ENCODE results near the gene DPP6. TPM values are rescaled to one million over a fixed set of nuclear protein-coding genes. Genes with fewer than 3 reads are reported as not detected.

Gene DPP6
- total RNA-seq, 1 donor from 2014 or later, result 0.39 TPM

- H3K27me3 ChIP-seq, result no peaks in the 10 kb centered on the region
- H3K9ac ChIP-seq, result no peak overlapping the region
- Mint-ChIP-seq H3K27me3 (ENCODE audit: insufficient read depth, low read depth) (peaks cover 2% of the 10 kb centered on the region), H3K4me3 (no peak overlapping the region), H3K9me3 (no peaks in the 10 kb centered on the region), H3K4me1 (no peaks in the 10 kb centered on the region), H3K36me3 (no peaks in the 10 kb centered on the region), H3K27ac (no peak overlapping the region)
- H3K9me3 ChIP-seq (ENCODE audit: low read depth), result no peaks in the 10 kb centered on the region
- H3K79me2 ChIP-seq (ENCODE audit: low read depth), result no peaks in the 10 kb centered on the region
- no peak for TF ChIP-seq EZH2 (IDR thresholded peaks at IDR 0.05)
- TF ChIP-seq, protein P1, sequence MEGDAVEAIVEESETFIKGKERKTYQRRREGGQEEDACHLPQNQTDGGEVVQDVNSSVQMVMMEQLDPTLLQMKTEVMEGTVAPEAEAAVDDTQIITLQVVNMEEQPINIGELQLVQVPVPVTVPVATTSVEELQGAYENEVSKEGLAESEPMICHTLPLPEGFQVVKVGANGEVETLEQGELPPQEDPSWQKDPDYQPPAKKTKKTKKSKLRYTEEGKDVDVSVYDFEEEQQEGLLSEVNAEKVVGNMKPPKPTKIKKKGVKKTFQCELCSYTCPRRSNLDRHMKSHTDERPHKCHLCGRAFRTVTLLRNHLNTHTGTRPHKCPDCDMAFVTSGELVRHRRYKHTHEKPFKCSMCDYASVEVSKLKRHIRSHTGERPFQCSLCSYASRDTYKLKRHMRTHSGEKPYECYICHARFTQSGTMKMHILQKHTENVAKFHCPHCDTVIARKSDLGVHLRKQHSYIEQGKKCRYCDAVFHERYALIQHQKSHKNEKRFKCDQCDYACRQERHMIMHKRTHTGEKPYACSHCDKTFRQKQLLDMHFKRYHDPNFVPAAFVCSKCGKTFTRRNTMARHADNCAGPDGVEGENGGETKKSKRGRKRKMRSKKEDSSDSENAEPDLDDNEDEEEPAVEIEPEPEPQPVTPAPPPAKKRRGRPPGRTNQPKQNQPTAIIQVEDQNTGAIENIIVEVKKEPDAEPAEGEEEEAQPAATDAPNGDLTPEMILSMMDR (IDR thresholded peaks at IDR 0.05), result no peak
- no peak for TF ChIP-seq EZH2phosphoT487 (IDR thresholded peaks at IDR 0.05)
- no peak for DNase-seq (ENCODE audit: low spot score)
- H4K20me1 ChIP-seq (ENCODE audit: low read depth), result no peaks in the 10 kb centered on the region
- H3K4me3 ChIP-seq, result no peak overlapping the region
- H2AFZ ChIP-seq (replicated peaks), result no peak overlapping the region
- no peaks in the 10 kb centered on the region for H3F3A ChIP-seq (ENCODE audit: low read depth)
- no peaks in the 10 kb centered on the region for H3K4me1 ChIP-seq
- H3K27ac ChIP-seq, result no peak overlapping the region
- no peak overlapping the region for H3K4me2 ChIP-seq
- H3K36me3 ChIP-seq, result no peaks in the 10 kb centered on the region
Observed at GRCh38 chr7:154255324-154255723, 203.1 kb downstream of the DPP6 start.

GRCh38 chr7:154256150-154256549, 204.0 kb downstream of the DPP6 start:
- H3K27ac ChIP-seq, result no peak overlapping the region
- H3K4me1 ChIP-seq, result no peaks in the 10 kb centered on the region
- H3F3A ChIP-seq (ENCODE audit: low read depth), result no peaks in the 10 kb centered on the region
- H3K4me3 Mint-ChIP-seq, result no peak overlapping the region
- H3K4me3 ChIP-seq, result no peak overlapping the region
- H3K4me1 Mint-ChIP-seq, result no peaks in the 10 kb centered on the region
- H3K27ac Mint-ChIP-seq, result no peak overlapping the region
- H3K9me3 Mint-ChIP-seq, result no peaks in the 10 kb centered on the region
- H4K20me1 ChIP-seq (ENCODE audit: low read depth), result no peaks in the 10 kb centered on the region
- no peak overlapping the region for H3K9ac ChIP-seq
- no peaks in the 10 kb centered on the region for H3K79me2 ChIP-seq (ENCODE audit: low read depth)
- H3K27me3 Mint-ChIP-seq (ENCODE audit: insufficient read depth, low read depth), result peaks cover 2% of the 10 kb centered on the region
- DNase-seq (ENCODE audit: low spot score), result no peak
- no peak overlapping the region for H3K4me2 ChIP-seq
- no peak overlapping the region for H2AFZ ChIP-seq (replicated peaks)
- H3K27me3 ChIP-seq, result no peaks in the 10 kb centered on the region
- no peaks in the 10 kb centered on the region for H3K36me3 Mint-ChIP-seq
- H3K36me3 ChIP-seq, result no peaks in the 10 kb centered on the region
- no peak for TF ChIP-seq EZH2 (IDR thresholded peaks at IDR 0.05)
- H3K9me3 ChIP-seq (ENCODE audit: low read depth), result no peaks in the 10 kb centered on the region

GRCh38 chr7:154259396-154259795, 207.2 kb downstream of the DPP6 start:
- Histone ChIP-seq H3F3A (ENCODE audit: low read depth) (no peaks in the 10 kb centered on the region), H3K4me3 (no peak overlapping the region), H3K27me3 (no peaks in the 10 kb centered on the region), H3K4me1 (no peaks in the 10 kb centered on the region), H3K79me2 (ENCODE audit: low read depth) (no peaks in the 10 kb centered on the region), H4K20me1 (ENCODE audit: low read depth) (no peaks in the 10 kb centered on the region), H3K27ac (no peak overlapping the region), H2AFZ (replicated peaks) (no peak overlapping the region), H3K9me3 (ENCODE audit: low read depth) (no peaks in the 10 kb centered on the region), H3K4me2 (no peak overlapping the region), H3K36me3 (no peaks in the 10 kb centered on the region), H3K9ac (no peak overlapping the region)
- no peak for DNase-seq (ENCODE audit: low spot score)
- Mint-ChIP-seq H3K9me3 (no peaks in the 10 kb centered on the region), H3K27ac (no peak overlapping the region), H3K27me3 (ENCODE audit: insufficient read depth, low read depth) (peaks cover 2% of the 10 kb centered on the region), H3K36me3 (no peaks in the 10 kb centered on the region), H3K4me3 (no peak overlapping the region), H3K4me1 (no peaks in the 10 kb centered on the region)
- TF ChIP-seq EZH2phosphoT487 (IDR thresholded peaks at IDR 0.05), result no peak
- TF ChIP-seq, protein P1 (IDR thresholded peaks at IDR 0.05), result no peak
- no peak for TF ChIP-seq EZH2 (IDR thresholded peaks at IDR 0.05)

- peak; percentile 29 for DNase-seq (ENCODE audit: low spot score)
- H3K27ac Mint-ChIP-seq, result no peak overlapping the region
- Histone ChIP-seq H3K36me3 (no peaks in the 10 kb centered on the region), H3K27ac (no peak overlapping the region), H3K79me2 (ENCODE audit: low read depth) (no peaks in the 10 kb centered on the region), H4K20me1 (ENCODE audit: low read depth) (no peaks in the 10 kb centered on the region), H3K9me3 (ENCODE audit: low read depth) (no peaks in the 10 kb centered on the region), H3K4me3 (no peak overlapping the region), H3K9ac (no peak overlapping the region), H3K27me3 (no peaks in the 10 kb centered on the region), H3K4me2 (no peak overlapping the region), H2AFZ (replicated peaks) (no peak overlapping the region), H3K4me1 (no peaks in the 10 kb centered on the region), H3F3A (ENCODE audit: low read depth) (no peaks in the 10 kb centered on the region)
- H3K4me1 Mint-ChIP-seq, result peaks cover 2% of the 10 kb centered on the region
- no peak overlapping the region for H3K4me3 Mint-ChIP-seq
- TF ChIP-seq, protein P1 (IDR thresholded peaks at IDR 0.05), result peak; percentile 22
- TF ChIP-seq EZH2 (IDR thresholded peaks at IDR 0.05), result no peak
- no peaks in the 10 kb centered on the region for H3K36me3 Mint-ChIP-seq
- no peaks in the 10 kb centered on the region for H3K9me3 Mint-ChIP-seq
- peaks cover 12% of the 10 kb centered on the region for H3K27me3 Mint-ChIP-seq (ENCODE audit: insufficient read depth, low read depth)
Observed at GRCh38 chr7:154287356-154287755, 235.2 kb downstream of the DPP6 start.

Data from neural progenitor cell (in vitro differentiated cells).